Nephron (organoid): ENCODE data around the gene KATNAL1.

ENCODE experiments used
- H3K27ac Mint-ChIP-seq, 3 experiments: 2 replicates each; pipeline ENCODE4 v1.8.0; 2020; ENCODE audit warnings: mixed read lengths in 3 of 3, mild to moderate bottlenecking in 2 of 3, moderate library complexity in 1 of 3
- H3K27me3 Mint-ChIP-seq: 2 replicates; pipeline ENCODE4 v1.8.0; 2021; ENCODE audit warnings: low read depth, mild to moderate bottlenecking, moderate library complexity, mixed read lengths
- H3K36me3 Mint-ChIP-seq: 2 replicates; pipeline ENCODE4 v1.8.0; 2020; ENCODE audit warnings: low read depth, mixed read lengths
- H3K4me1 Mint-ChIP-seq: 2 replicates; pipeline ENCODE4 v1.8.0; 2020; ENCODE audit warnings: mixed read lengths
- H3K4me3 Mint-ChIP-seq, 3 experiments: 2 replicates each; pipeline ENCODE4 v1.8.0; 2020; ENCODE audit warnings: mild to moderate bottlenecking in 3 of 3, mixed read lengths in 3 of 3, moderate library complexity in 2 of 3
- H3K9me3 Mint-ChIP-seq: 2 replicates; pipeline ENCODE4 v1.8.0; 2020; ENCODE audit warnings: mixed read lengths
- TF ChIP-seq, protein P1 (sequence below), 3 experiments: fragments of 200-600 bp; sonication (generic); IDR thresholded peaks; one replicate each; pipeline ENCODE4 v1.5.0; 2021; ENCODE audit warnings: antibody characterized with exemption in 3 of 3; ENCODE audit not compliant: unreplicated experiment in 3 of 3

Gene KATNAL1

GRCh38 chr13:30170569-30170968 lies 136.8 kb downstream of the KATNAL1 start:
- H3K4me3 Mint-ChIP-seq, result no peak overlapping the region
- no peaks in the 10 kb centered on the region for H3K36me3 Mint-ChIP-seq
- TF ChIP-seq, protein P1, sequence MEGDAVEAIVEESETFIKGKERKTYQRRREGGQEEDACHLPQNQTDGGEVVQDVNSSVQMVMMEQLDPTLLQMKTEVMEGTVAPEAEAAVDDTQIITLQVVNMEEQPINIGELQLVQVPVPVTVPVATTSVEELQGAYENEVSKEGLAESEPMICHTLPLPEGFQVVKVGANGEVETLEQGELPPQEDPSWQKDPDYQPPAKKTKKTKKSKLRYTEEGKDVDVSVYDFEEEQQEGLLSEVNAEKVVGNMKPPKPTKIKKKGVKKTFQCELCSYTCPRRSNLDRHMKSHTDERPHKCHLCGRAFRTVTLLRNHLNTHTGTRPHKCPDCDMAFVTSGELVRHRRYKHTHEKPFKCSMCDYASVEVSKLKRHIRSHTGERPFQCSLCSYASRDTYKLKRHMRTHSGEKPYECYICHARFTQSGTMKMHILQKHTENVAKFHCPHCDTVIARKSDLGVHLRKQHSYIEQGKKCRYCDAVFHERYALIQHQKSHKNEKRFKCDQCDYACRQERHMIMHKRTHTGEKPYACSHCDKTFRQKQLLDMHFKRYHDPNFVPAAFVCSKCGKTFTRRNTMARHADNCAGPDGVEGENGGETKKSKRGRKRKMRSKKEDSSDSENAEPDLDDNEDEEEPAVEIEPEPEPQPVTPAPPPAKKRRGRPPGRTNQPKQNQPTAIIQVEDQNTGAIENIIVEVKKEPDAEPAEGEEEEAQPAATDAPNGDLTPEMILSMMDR (IDR thresholded peaks at IDR 0.05; ENCODE audit: unreplicated experiment in 3 of 3), result no peak
- no peak overlapping the region for H3K27ac Mint-ChIP-seq
- no peaks in the 10 kb centered on the region for H3K4me1 Mint-ChIP-seq
- no peaks in the 10 kb centered on the region for H3K9me3 Mint-ChIP-seq
- H3K27me3 Mint-ChIP-seq, result no peaks in the 10 kb centered on the region

DNA sequence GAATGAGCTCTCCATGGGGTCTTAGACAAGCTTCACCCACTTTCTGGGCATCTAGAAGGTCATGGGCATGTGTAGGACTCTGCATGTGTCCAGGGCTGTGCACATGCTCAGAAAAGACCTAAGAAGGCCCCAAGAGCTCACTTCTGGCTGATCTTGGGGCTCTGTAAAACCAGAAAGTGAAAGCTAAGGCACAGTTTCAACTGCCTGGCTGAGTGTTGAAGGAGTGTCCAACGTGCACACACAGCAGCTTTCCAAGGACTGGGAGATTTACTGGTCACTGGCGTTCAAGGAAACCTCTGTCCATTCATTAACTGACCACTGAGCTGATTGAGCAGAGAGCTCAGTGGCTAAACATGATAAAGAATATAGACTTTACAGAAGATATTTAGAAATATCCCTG lies 137.9 kb downstream of the KATNAL1 start:
- H3K36me3 Mint-ChIP-seq, result no peaks in the 10 kb centered on the region
- no peaks in the 10 kb centered on the region for H3K27me3 Mint-ChIP-seq
- TF ChIP-seq, protein P1 (IDR thresholded peaks at IDR 0.05; ENCODE audit: unreplicated experiment in 3 of 3), result no peak
- H3K4me3 Mint-ChIP-seq, result no peak overlapping the region
- no peaks in the 10 kb centered on the region for H3K9me3 Mint-ChIP-seq
- no peak overlapping the region for H3K27ac Mint-ChIP-seq
- no peaks in the 10 kb centered on the region for H3K4me1 Mint-ChIP-seq

DNA sequence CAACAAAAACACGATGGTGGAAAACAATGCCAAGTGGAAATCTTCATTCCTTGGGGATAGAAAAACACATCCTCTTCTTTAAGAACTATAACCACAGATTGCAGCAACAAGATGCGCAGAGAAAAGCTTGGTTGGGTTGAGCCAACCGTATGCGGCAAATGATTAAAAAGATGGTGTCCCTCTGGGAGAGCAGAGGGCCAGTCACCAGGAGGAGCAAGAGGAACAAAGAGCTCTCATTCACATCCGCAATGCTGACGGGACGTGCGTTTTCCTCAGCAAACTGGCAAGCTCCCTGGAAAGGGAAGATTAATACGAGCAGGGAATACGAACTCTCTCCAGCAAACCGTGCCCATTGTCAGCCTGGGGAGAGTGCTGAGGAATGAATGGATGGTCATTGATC lies 141.6 kb downstream of the KATNAL1 start:
- Mint-ChIP-seq H3K27me3 (no peaks in the 10 kb centered on the region), H3K36me3 (no peaks in the 10 kb centered on the region), H3K4me3 (no peak overlapping the region), H3K4me1 (no peaks in the 10 kb centered on the region), H3K9me3 (peaks cover 2% of the 10 kb centered on the region), H3K27ac (no peak overlapping the region)
- TF ChIP-seq, protein P1 (IDR thresholded peaks at IDR 0.05; ENCODE audit: unreplicated experiment in 3 of 3), result no peak

DNA sequence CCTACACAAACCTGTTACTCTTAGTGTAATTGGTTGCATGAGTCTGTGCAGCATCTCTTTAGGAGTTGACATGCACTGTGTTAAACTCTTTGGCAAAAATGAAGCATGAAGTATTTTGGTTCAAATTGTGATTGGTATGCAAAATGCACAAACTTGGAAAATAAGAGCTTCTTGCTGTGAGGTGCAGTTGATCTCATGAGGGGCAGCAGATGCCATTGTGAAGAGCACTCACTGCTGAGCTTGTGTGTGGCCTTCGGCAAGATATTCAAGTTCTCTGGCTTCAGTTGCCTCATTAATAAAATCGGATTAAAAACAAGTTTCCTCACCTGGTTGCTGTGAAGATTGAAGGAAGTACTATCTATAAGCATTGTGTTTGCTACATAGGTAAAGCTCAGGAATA lies 142.3 kb downstream of the KATNAL1 start:
- Mint-ChIP-seq H3K27me3 (peaks cover 4% of the 10 kb centered on the region), H3K4me3 (no peak overlapping the region), H3K4me1 (no peaks in the 10 kb centered on the region), H3K9me3 (peaks cover 2% of the 10 kb centered on the region), H3K36me3 (no peaks in the 10 kb centered on the region), H3K27ac (no peak overlapping the region)
- TF ChIP-seq, protein P1 (IDR thresholded peaks at IDR 0.05; ENCODE audit: unreplicated experiment in 3 of 3), result no peak

DNA sequence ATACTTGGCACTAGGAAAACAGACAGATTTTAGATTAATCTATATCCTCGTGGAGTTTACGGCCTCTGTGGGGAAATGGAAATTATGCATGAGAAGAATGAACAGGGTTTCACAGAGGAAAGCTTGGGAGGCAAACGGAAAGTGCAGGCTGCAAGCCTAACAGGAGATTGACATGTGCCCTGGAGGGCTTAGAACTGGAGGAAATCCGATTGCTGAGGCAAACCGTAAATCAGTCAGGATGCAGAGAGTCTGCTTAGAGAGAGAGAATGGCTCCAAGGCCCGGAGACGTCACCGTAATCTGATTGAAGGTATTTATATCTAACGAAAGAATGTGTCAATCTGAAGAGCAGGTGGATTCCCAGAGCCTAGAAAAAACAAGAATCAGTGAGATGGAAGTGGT lies 143.2 kb downstream of the KATNAL1 start:
- Mint-ChIP-seq H3K9me3 (peaks cover 2% of the 10 kb centered on the region), H3K36me3 (no peaks in the 10 kb centered on the region), H3K4me3 (no peak overlapping the region), H3K4me1 (no peaks in the 10 kb centered on the region), H3K27ac (no peak overlapping the region), H3K27me3 (peaks cover 4% of the 10 kb centered on the region)
- TF ChIP-seq, protein P1 (IDR thresholded peaks at IDR 0.05; ENCODE audit: unreplicated experiment in 3 of 3), result no peak

GRCh38 chr13:30163441-30163840 lies 143.9 kb downstream of the KATNAL1 start:
- no peaks in the 10 kb centered on the region for H3K36me3 Mint-ChIP-seq
- H3K9me3 Mint-ChIP-seq, result peaks cover 2% of the 10 kb centered on the region
- H3K27ac Mint-ChIP-seq, result no peak overlapping the region
- no peak overlapping the region for H3K4me3 Mint-ChIP-seq
- H3K27me3 Mint-ChIP-seq, result peaks cover 4% of the 10 kb centered on the region
- TF ChIP-seq, protein P1 (IDR thresholded peaks at IDR 0.05; ENCODE audit: unreplicated experiment in 3 of 3), result no peak
- no peaks in the 10 kb centered on the region for H3K4me1 Mint-ChIP-seq
